ENCODE results near the gene LOXL1.

LOXL1 gene

DNA sequence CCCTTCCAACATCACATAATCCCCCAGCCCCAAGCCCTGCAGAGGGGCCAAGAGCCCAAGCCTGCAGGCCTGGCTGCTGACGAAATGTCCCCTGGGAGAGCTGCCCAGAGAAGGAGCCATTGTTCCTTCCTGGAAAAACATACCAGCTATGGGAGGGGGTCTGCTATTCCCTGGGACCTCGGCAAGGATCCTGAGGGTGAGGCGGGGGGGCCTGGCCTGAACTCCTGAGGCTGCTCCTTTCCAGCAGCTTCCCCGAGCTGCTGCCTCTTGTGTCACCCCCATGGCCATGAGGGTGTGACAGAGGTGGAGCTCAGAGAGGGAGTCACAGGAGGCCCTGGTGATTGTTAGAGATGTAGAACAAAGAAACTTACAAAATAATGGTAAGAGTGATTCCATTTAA lies 12.9 kb downstream of the LOXL1 start:
- H3K4me3 ChIP-seq (ENCODE audit: control insufficient read depth, low read depth, low read length): no peak overlapping the region
- no peak for DNase-seq (ENCODE audit: low read depth)
- no peak for TF ChIP-seq CTCF (conservative IDR thresholded peaks at IDR 0.05; ENCODE audit: control insufficient read depth, insufficient read depth, low read depth, low read length)

DNA sequence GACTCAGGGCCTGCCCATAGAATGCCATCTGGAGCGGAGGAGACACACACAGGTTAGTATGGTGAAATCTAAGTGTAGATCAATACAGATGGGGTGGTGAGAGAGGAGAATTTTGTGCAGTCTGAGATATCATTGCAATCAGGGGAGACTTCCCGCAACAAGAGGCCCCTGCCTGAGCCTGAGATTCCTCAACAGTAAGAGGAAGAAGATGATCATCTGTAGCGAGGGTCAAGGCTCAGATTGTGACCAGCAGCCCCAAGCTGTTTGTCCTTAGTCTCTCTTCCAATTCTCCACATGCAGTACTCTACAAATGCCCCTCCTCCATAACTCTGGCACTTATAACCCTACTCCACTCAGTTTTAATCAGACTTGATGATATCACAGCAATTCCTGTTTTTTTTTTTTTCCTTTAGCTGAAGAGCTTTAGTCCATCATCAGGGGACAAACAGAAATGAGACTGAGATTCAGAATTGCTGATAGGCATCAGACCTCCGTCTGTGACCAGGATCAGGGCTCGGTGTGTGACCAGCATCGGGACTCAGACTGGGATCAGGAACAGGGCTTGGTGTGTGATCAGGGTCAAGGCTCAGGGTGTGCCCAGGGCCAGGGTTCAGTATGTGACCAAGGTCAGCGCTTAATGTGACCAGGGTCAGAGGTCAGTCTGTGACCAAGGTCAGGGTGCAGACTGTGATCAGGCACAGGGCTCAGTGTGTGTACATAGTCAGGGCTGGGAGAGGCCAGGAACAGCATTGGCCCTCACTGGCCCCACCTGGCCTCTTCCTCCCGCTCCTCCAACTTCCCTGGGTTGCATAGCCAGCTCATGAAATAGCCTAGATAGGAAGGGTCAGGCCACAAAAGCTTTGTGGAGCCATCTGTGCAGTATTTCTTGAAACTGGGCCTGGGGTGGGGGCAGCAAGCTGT lies 14.1 kb downstream of the LOXL1 start:
- no peak for TF ChIP-seq CTCF (conservative IDR thresholded peaks at IDR 0.05; ENCODE audit: control insufficient read depth, insufficient read depth, low read depth, low read length)
- H3K4me3 ChIP-seq (ENCODE audit: control insufficient read depth, low read depth, low read length): no peak overlapping the region
- DNase-seq (ENCODE audit: low read depth): peak; percentile 48

GRCh38 chr15:73941044-73941443 lies 14.8 kb downstream of the LOXL1 start:
- H3K4me3 ChIP-seq (ENCODE audit: control insufficient read depth, low read depth, low read length): no peak overlapping the region
- peak; percentile 97 for DNase-seq (ENCODE audit: low read depth)
- no peak for TF ChIP-seq CTCF (conservative IDR thresholded peaks at IDR 0.05; ENCODE audit: control insufficient read depth, insufficient read depth, low read depth, low read length)

GRCh38 chr15:73941449-73941848 lies 15.2 kb downstream of the LOXL1 start:
- no peak overlapping the region for H3K4me3 ChIP-seq (ENCODE audit: control insufficient read depth, low read depth, low read length)
- no peak for DNase-seq (ENCODE audit: low read depth)
- TF ChIP-seq CTCF (conservative IDR thresholded peaks at IDR 0.05; ENCODE audit: control insufficient read depth, insufficient read depth, low read depth, low read length): no peak

DNA sequence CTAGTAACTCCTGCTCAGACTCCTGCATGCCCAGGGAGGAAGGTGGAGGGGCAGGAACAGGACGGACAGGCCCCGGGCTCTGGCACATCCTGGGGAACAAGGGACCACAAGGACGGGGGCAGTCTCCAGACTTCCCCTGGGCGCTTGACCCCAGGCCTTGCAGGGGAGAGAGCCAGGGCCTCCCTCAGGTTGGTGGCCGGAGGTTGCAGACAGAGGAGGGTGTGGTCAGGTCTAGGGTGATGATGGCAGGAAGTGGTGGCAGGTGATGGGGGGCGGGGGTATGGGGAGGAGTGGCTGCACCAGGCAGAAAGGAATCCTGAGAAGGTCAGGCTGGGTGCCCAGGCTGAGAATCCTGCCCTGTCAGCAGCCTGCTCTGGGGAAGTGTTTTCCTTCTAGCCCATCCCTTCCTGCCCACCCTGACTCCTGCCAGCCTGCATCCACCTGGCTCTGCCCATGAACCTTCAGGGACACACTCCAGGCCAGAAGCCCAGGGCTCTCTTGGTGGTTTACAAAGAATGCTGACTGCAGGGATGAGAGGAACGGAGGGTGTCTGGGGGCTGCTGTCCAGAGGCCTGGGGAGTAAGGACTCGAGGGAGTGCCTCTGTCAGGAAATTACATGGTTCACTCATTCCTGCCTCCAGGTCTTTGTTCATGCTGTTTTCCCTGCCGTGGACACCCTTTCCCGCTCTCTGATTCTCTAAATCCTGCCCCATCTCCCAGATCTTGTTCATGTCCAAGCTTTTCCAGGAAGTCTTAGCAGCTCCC lies 15.8 kb downstream of the LOXL1 start:
- TF ChIP-seq CTCF (conservative IDR thresholded peaks at IDR 0.05; ENCODE audit: control insufficient read depth, insufficient read depth, low read depth, low read length): no peak
- no peak overlapping the region for H3K4me3 ChIP-seq (ENCODE audit: control insufficient read depth, low read depth, low read length)
- DNase-seq (ENCODE audit: low read depth): no peak

DNA sequence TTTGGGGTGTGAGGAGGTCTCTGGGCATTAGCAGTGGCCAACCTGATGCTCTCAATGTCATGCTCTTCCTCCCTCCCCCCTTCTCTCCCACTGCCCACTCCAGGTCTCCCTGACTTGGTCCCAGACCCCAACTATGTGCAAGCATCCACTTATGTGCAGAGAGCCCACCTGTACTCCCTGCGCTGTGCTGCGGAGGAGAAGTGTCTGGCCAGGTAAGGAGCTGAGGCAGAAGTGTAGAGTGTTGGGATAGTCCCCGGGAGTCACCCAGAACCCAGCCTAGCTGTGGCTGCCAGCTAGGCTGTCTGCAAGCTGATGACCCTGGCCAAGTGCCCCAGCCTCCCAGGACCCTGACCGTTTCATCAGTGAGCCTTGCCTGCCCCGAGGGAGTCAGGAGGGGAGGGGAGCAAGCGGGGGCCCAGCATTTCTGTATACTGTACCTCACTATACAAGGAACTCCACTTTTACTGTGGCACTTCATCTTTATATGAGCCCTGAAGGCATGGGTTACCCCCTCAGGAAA lies 16.5 kb downstream of the LOXL1 start:
- no peak for TF ChIP-seq CTCF (conservative IDR thresholded peaks at IDR 0.05; ENCODE audit: control insufficient read depth, insufficient read depth, low read depth, low read length)
- H3K4me3 ChIP-seq (ENCODE audit: control insufficient read depth, low read depth, low read length): no peak overlapping the region
- DNase-seq (ENCODE audit: low read depth): no peak

All from fibroblast of mammary gland (primary cell).